EL (cell line): ENCODE results near the gene FAM181A.

ENCODE experiments used
- DNase-seq: peaks from one replicate; pipeline ENCODE4 v3.0.0-alpha.2; 2016

FAM181A gene

DNA sequence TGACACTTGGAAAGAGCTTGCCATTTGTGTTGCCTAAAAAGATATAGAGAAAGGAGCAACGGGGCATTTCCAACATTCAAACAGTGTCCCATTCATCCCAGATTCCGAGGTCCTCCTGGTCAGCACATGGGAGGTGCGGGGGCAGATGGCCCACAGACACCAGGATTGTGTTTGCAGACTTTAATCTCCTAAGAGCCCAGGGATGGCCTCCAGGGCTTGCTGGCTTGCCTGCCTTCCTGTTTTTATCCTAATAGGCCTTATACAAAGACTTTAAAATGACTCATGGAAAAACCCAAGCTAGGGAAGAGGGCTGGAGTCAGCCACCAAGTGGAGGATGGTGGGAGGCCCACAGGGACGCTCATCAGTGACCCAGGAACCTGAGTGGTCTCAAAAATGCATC is 21.5 kb upstream of the FAM181A start:
- no peak for DNase-seq

- peak; percentile 59 for DNase-seq
Measured at GRCh38 chr14:93906341-93907329, 20.5 kb upstream of the FAM181A start.

DNA sequence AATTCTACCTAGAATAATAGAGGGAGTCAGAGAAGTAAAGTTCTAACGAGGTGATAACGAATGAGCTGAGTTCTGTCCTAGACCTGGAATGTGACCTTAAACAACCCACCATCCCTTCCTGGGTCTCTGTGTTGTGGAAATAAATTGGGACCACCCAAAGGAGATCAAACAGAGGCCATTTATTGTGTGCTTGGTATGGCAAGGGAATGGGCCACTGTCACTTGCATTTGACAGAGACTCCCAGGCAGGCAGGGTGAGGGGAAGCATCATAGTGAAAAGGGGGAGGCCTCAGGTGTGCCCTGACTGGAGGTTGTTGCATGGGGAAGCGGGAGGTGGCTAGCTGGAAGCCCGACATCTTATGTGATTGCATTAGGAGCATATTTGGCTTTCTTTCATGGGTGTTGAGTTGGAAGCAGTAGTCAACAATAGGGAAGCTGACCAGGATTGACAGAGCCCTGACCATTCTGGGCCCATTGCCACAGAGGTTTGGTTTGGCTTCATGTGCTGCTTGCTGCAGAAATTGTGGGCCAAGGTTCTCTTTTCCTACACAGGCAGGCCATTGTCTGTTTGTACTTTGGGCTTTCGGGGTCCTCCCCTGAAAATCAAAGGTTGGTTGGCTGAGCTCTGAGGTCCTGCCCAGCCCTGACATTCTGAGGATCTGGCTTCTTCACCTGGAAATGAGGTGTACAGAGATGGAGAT is 17.6 kb upstream of the FAM181A start:
- DNase-seq, result no peak

DNA sequence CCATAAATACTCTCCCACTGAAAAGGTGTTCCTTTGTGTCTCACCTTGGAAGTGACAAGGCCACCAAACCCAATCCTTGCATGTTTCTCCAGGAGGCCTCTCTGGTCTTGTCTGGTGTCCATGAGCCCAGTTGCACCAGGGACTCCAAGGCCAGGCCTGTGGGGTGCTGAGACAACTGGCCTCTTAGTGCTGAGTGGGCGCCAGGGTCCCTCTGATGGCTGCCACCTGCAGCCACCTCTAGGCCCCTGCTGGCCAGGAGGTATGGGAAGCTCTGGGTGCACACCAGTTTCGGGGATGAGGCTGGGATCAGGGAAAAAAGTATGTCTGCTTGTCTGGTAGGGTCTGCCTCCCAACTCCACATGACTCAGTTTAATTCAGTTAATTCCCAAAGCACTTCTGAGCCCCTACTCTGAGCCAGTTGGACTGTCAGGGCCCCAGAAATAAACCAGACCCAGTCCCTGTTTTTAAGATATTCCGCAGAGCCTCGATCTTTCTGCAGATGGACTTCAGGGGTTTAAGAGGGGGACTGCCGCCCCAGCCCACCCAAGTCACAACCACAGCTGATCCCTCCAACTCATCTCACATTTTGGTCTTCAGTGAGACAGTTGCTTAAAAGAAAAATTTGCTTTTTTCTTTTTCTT is 15.0 kb upstream of the FAM181A start:
- DNase-seq, result no peak

DNA sequence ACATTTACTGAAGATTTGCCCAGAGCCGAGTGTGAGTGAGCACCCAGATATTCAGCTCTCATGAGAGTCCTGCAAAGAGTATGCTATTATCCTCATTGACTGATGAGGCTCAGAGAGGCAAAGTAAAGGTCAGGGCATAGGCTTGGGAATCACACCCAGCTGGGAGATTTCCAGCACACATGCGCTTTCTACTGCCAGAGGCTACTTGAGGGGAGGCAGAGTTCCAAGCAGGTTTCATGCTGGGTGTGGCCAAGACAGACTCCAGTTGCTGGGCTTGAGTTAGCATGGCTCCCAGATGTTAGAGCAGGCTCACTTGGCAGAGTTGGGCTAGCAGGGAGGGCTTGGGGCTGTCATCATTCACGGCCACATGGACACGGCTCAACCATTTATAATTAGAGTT is 14.4 kb upstream of the FAM181A start:
- no peak for DNase-seq

- DNase-seq, result no peak
Measured at GRCh38 chr14:93914278-93914677, 12.9 kb upstream of the FAM181A start.

GRCh38 chr14:93915070-93915705 is 12.0 kb upstream of the FAM181A start:
- DNase-seq, result no peak

GRCh38 chr14:93915800-93916199 is 11.3 kb upstream of the FAM181A start:
- DNase-seq, result no peak

DNA sequence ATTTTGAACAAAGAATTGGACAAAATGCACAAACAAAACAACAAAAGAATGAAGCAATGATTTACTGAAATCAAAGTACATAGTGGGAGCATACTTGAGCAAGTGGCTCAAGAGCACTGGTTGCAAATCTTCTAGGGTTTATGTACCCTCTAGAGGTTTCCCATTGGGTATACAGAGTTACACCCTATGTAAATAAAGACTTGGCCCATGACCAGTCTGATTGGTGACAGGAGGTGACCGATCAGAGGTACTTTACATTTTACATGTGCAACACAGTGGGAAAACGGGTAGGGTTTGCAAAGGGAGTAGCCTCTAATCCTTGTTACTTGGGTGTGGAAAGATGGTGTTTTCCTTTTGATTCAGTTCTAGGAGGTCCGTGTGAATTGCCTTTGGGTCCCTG is 10.6 kb upstream of the FAM181A start:
- no peak for DNase-seq

GRCh38 chr14:93917141-93917540 is 10.0 kb upstream of the FAM181A start:
- DNase-seq, result no peak

DNA sequence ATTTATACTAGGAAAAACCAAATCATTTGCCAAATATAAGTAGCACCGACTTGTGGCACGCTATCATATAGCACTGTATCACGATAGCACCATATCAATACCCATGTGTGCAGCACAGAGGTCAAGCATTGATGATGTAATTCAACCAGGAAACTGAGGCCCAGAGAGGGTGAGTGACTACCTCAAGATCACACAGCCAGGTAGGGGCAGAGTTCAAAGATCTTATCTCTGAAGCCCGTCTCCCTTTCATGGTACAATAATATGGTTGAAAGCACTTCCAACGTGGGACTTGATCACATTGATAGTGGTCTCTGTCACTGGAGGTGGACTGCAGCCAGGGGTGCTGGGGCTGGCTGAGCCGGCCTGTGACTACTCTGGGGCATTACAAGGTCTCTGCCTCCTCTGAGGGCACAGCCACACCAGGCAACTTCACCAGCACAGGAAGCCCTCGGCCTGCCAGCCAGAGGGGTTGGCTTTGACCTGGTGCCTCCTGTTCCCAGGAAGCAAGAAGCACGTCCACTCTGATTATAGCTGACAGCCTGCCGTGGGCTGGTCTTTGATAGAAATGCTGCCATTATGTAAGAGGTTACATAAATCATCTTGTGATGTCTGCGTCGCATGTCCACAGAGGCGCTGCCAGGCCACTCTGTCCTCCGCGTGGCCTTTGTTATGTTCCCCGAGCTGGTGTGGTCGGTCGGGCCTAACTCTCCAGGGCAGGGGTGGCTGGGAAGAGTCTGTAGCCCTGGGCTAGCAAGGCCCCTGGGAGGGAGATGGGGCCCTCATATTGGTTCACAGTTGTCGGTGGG is 5.9 kb upstream of the FAM181A start:
- no peak for DNase-seq

DNA sequence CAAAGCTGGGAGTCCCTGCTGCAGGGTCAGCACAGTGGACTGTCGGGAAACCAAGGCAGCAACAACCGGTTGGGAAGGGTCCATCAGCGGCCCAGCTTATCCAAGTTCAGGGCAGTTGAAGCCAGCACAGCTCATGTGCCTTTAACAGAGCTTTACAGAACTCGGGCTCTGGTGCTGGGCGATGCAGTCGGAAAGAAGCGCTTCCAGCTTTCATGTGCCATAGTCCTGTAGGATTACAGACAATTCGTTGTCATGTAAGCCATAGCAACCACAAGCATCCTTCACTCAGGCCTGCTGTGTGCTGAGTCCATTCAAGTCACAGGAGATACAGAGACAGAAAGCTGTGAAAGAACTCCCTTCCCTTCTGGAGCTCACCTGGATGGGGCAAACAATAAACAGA is 3.5 kb upstream of the FAM181A start:
- no peak for DNase-seq

DNA sequence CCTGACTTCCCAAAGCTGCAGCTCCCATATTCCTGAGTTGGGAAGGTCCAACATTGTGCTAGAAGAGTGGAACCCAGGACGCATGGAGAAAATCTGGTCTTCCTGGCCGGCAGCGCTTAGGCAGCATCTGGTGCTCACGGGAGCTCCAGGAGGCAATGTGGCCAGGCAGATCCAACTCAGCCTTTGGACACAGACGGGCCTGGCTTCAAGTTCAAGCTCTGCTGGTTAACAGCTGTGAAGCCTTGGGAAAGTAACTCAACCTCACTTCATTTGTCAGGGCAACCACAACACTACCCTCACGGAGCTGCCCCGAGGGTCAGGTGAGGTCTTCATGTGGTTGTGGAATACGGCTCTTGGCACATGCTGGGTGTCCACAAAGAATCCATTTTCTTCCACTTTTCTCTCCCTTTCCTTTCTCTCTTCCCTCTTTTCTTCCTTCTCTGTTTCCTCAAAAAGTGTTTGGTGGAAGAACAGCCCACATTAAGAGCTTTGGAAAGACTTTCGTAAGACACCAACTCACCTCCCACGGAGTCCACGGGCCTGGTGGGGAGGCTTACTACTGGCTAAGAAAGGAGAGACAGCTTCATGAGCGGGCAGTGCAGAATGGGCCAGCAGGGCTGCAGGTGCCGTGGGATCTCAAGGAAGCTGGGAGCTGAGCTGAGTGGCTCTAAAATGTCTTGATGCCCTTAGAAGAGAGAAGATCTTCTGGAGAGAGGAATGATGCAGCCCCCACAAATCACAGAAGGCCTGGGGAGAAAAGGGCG is 2.4 kb upstream of the FAM181A start:
- DNase-seq, result no peak

DNA sequence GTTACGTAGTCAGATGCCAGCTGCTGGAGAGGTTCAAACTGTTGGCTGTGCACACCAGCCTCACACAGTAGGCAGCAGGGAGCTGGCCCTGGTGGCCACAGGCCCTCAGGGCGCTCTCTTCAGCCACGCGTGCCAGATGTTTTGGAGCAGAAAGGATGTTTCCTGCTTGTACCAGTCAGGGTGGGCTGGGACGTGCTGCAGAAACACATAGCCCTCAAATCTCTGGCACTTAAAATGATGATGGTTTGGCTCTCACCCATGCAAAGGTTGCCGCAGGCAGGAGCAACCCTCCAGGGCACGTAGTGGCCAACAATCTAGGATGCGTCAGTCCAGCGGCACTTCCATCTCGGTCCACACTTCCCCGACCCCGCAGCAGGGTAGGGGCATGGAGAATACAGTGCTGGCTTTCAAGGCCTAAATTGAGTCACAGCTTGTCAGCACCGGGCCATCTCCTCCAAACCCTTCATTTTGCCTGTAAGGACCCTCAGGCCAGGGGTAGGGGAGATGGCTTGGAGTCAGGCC is 1.7 kb upstream of the FAM181A start:
- DNase-seq, result no peak

- DNase-seq, result no peak
Measured at GRCh38 chr14:93926245-93926872, 785 bp upstream of the FAM181A start.

DNA sequence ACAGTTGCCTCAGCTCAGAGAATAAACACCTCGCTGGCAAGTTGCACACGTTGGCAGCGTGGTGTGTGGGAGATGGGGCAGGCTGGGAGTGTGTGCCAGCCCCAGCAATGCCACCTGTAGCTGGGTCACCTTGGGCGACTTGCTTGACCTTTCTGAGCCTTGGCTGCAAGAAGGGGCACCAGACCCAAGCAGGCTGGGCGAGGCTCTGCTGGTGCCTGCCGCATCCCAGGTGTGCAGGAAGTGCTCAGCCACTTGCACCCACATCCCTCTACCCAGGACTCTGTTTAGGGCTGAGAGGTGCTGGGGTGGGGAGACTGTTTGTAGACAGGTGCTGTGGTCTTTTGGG is 629 bp downstream of the FAM181A start:
- DNase-seq, result no peak

- no peak for DNase-seq
Measured at GRCh38 chr14:93928184-93929047, 1.3 kb downstream of the FAM181A start.

- DNase-seq, result no peak
Measured at GRCh38 chr14:93929048-93929535, 1.9 kb downstream of the FAM181A start.

DNA sequence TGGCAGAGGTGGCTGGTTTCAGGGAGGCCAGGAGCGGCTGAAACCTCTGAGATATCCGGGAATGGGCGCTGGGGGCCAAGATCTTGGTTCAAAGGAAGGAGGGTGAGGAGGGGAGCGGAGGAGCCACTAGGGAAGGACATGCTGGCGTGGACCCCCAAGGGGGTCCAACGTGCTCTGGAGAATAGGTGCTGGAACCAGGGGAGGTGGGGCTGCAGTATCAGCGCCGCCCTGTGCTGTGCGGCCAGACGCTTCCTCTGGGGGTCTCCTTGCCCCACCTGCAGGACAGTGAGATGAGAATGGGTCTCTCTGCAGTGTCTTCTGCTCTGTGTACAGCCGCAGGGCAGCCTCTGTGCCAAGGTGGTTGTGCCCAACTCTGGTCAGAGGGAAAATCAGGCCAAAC is 2.5 kb downstream of the FAM181A start:
- no peak for DNase-seq
